CD14-positive monocyte (primary cell): ENCODE results near the gene VTI1A. TPM values are rescaled to one million over a fixed set of nuclear protein-coding genes. Genes with fewer than 3 reads are reported as not detected.

Source experiments
- DNase-seq, 3 donors: peaks; one replicate each; pipeline ENCODE4 v3.0.0-alpha.2; 2011 to 2022
- H2AFZ ChIP-seq: 2 replicates; pipeline ENCODE4 v1.6.0; 2012; ENCODE audit warnings: mild to moderate bottlenecking, low read depth, low read length, inconsistent platforms; ENCODE audit not compliant: insufficient read depth, poor library complexity, severe bottlenecking
- H3K27ac ChIP-seq, 2 donors: 1 replicate in 1 of 2; 2 replicates in 1 of 2; pipeline ENCODE4 v1.5.1; 2012 to 2013; ENCODE audit warnings: low read length in 2 of 2, control low read depth in 1 of 2, inconsistent platforms in 1 of 2, low read depth in 1 of 2, mild to moderate bottlenecking in 1 of 2
- H3K27me3 ChIP-seq, 2 donors: one replicate each; pipeline versions ENCODE4 v1.6.0 to v1.6.1; 2011 to 2013; ENCODE audit warnings: low read length in 2 of 2; ENCODE audit not compliant: control insufficient read depth in 2 of 2, insufficient read depth in 2 of 2
- H3K36me3 ChIP-seq, 2 donors: replicated peaks in 1 of 2; 1 replicate in 1 of 2; 2 replicates in 1 of 2; pipeline versions ENCODE4 v1.5.1 to v1.6.1; 2012 to 2013; ENCODE audit warnings: low read length in 2 of 2, control low read depth in 1 of 2, inconsistent platforms in 1 of 2, mild to moderate bottlenecking in 1 of 2; ENCODE audit not compliant: insufficient read depth in 2 of 2, control insufficient read depth in 1 of 2
- H3K4me1 ChIP-seq, 2 donors: 1 replicate in 1 of 2; 2 replicates in 1 of 2; pipeline versions ENCODE4 v1.5.1 to v1.6.1; 2012 to 2013; ENCODE audit warnings: low read length in 2 of 2, control low read depth in 1 of 2, inconsistent platforms in 1 of 2, mild to moderate bottlenecking in 1 of 2, moderate library complexity in 1 of 2; ENCODE audit not compliant: insufficient read depth in 2 of 2, control insufficient read depth in 1 of 2
- H3K4me2 ChIP-seq: replicated peaks from 2 replicates; pipeline ENCODE3; 2012; ENCODE audit warnings: low read length, moderate library complexity, mild to moderate bottlenecking; ENCODE audit not compliant: poor library complexity, severe bottlenecking; ENCODE audit errors: extremely low read depth
- H3K4me3 ChIP-seq, 3 experiments: fragments of 200-600 bp in 1 of 3; sonication (generic) in 1 of 3; replicated peaks in 1 of 3; 1 replicate in 2 of 3; 2 replicates in 1 of 3; pipeline ENCODE4 v1.5.1; 2011 to 2013; ENCODE audit warnings: low read length in 3 of 3, mild to moderate bottlenecking in 3 of 3, control low read depth in 2 of 3, low read depth in 2 of 3, inconsistent platforms in 1 of 3, moderate library complexity in 1 of 3
- H3K79me2 ChIP-seq: 2 replicates; pipeline ENCODE4 v1.6.0; 2012; ENCODE audit warnings: mild to moderate bottlenecking, control low read depth, inconsistent platforms, low read length, moderate library complexity; ENCODE audit not compliant: insufficient read depth
- H3K9ac ChIP-seq: 2 replicates; pipeline ENCODE4 v1.6.0; 2017; ENCODE audit warnings: low read length, mild to moderate bottlenecking; ENCODE audit not compliant: insufficient read depth, poor library complexity, severe bottlenecking
- H3K9me3 ChIP-seq, 2 donors: replicated peaks in 1 of 2; 1 replicate in 1 of 2; 2 replicates in 1 of 2; pipeline versions ENCODE4 v1.5.1 to v1.6.1; 2012 to 2013; ENCODE audit warnings: low read length in 2 of 2, control low read depth in 1 of 2; ENCODE audit not compliant: control insufficient read depth in 1 of 2, insufficient read depth in 1 of 2
- H4K20me1 ChIP-seq: 2 replicates; pipeline ENCODE4 v1.6.0; 2012; ENCODE audit warnings: mild to moderate bottlenecking, low read length, control low read depth, moderate library complexity; ENCODE audit not compliant: insufficient read depth
- H3K27ac Mint-ChIP-seq, 7 donors: one replicate each; pipeline ENCODE4 v1.8.0; 2020; ENCODE audit warnings: mild to moderate bottlenecking in 7 of 7, mixed read lengths in 7 of 7, moderate library complexity in 6 of 7, inconsistent platforms in 2 of 7
- H3K27me3 Mint-ChIP-seq, 3 donors: one replicate each; pipeline ENCODE4 v1.8.0; 2021 to 2022; ENCODE audit warnings: low read depth in 3 of 3, mild to moderate bottlenecking in 3 of 3, mixed read lengths in 3 of 3, moderate library complexity in 3 of 3, inconsistent platforms in 1 of 3
- H3K36me3 Mint-ChIP-seq, 2 donors: one replicate each; pipeline ENCODE4 v1.8.0; 2020; ENCODE audit warnings: mixed read lengths in 2 of 2, inconsistent platforms in 1 of 2, mild to moderate bottlenecking in 1 of 2
- H3K4me1 Mint-ChIP-seq: one replicate; pipeline ENCODE4 v1.8.0; 2020; ENCODE audit warnings: mild to moderate bottlenecking, mixed read lengths
- H3K4me3 Mint-ChIP-seq, 2 donors: one replicate each; pipeline ENCODE4 v1.8.0; 2020; ENCODE audit warnings: mild to moderate bottlenecking in 2 of 2, mixed read lengths in 2 of 2, moderate library complexity in 1 of 2
- H3K9me3 Mint-ChIP-seq, 7 donors: one replicate each; pipeline ENCODE4 v1.8.0; 2020 to 2022; ENCODE audit warnings: mixed read lengths in 7 of 7, mild to moderate bottlenecking in 6 of 7, moderate library complexity in 6 of 7, inconsistent platforms in 2 of 7
- WGBS: methylation state at CpG from one replicate; pipeline ENCODE4 v1.1.5; 2013; ENCODE audit warnings: missing lambda C conversion rate; ENCODE audit not compliant: insufficient coverage; 5-methylcytosine and 5-hydroxymethylcytosine counted together
- intact Hi-C, 2 donors: fragments of 100-400 bp; cut with micrococcal nuclease; formaldehyde crosslinking; loops; one replicate each; pipeline versions ENCODE4 v1.15.0 to v1.15.1; 2023
- polyA plus RNA-seq, 3 donors: library from polyadenylated mRNA; depleted of rRNA in 1 of 3; unstranded in 2 of 3; stranded (reverse) in 1 of 3; fragments of 300-500 nt in 2 of 3; fragments of >200 nt in 1 of 3; fragmentation: Illumina TruSeq in 2 of 3; gene quantifications; 1 replicate in 2 of 3; 2 replicates in 1 of 3; pipeline ENCODE4 v1.2.3, GENCODE V29; 2012 to 2021
- TF ChIP-seq, protein P1 (sequence below): fragments of 200-600 bp; IDR thresholded peaks from one replicate; pipeline ENCODE4 v1.8.0; 2022; ENCODE audit warnings: antibody characterized with exemption, mild to moderate bottlenecking

VTI1A gene
- polyA plus RNA-seq, 3 donors: 23.6 to 25.4 (median 24.1) TPM

DNA sequence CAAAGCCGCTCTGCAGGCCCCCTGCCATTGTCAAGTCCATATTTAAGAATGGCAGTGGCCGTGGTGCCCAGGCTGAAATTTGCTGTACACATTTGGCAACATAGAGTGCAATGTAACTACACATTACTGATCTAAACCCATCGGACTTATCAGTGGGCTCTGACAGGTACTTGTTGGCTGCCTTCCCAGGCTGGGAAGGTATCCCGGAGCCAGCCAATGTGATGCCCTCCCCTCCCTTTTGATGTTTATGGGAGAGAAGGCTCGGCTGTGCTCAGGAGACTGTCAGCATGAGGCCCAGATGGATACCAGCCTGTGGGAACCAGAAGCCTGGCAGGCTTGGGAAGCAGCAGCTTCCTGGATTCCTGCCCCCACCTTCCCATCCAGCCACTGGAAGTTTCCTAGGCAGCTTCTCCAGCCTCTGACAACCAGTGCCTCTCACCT lies 357.0 kb downstream of the VTI1A start:
- no peak overlapping the region for H3K27ac ChIP-seq
- no peak for DNase-seq
- no peak overlapping the region for H3K9ac ChIP-seq
- H3K27ac Mint-ChIP-seq: peak overlapping the region in 2 of 7 donors; percentile 5 to 26
- H2AFZ ChIP-seq: no peak overlapping the region
- no peak overlapping the region for H3K4me3 ChIP-seq
- H3K27me3 Mint-ChIP-seq: peaks cover 0 to 3% (median 0%) of the 10 kb centered on the region in 3 donors
- 100% methylated on average over 1 of the region's 5 CpGs for WGBS
- H3K36me3 Mint-ChIP-seq: peaks cover 10 to 22% of the 10 kb centered on the region in 2 donors
- no peaks in the 10 kb centered on the region for H3K4me1 Mint-ChIP-seq
- peaks cover 0 to 3% (median 0%) of the 10 kb centered on the region in 7 donors for H3K9me3 Mint-ChIP-seq
- H3K36me3 ChIP-seq: no peaks in the 10 kb centered on the region
- no peaks in the 10 kb centered on the region for H3K27me3 ChIP-seq
- no peaks in the 10 kb centered on the region for H3K4me1 ChIP-seq
- no peaks in the 10 kb centered on the region for H4K20me1 ChIP-seq
- intact Hi-C loops: no loop called here
- H3K4me2 ChIP-seq: no peak overlapping the region
- H3K4me3 Mint-ChIP-seq: no peak overlapping the region
- TF ChIP-seq, protein P1, sequence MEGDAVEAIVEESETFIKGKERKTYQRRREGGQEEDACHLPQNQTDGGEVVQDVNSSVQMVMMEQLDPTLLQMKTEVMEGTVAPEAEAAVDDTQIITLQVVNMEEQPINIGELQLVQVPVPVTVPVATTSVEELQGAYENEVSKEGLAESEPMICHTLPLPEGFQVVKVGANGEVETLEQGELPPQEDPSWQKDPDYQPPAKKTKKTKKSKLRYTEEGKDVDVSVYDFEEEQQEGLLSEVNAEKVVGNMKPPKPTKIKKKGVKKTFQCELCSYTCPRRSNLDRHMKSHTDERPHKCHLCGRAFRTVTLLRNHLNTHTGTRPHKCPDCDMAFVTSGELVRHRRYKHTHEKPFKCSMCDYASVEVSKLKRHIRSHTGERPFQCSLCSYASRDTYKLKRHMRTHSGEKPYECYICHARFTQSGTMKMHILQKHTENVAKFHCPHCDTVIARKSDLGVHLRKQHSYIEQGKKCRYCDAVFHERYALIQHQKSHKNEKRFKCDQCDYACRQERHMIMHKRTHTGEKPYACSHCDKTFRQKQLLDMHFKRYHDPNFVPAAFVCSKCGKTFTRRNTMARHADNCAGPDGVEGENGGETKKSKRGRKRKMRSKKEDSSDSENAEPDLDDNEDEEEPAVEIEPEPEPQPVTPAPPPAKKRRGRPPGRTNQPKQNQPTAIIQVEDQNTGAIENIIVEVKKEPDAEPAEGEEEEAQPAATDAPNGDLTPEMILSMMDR: no peak
- H3K79me2 ChIP-seq: no peaks in the 10 kb centered on the region
- H3K9me3 ChIP-seq: no peaks in the 10 kb centered on the region

DNA sequence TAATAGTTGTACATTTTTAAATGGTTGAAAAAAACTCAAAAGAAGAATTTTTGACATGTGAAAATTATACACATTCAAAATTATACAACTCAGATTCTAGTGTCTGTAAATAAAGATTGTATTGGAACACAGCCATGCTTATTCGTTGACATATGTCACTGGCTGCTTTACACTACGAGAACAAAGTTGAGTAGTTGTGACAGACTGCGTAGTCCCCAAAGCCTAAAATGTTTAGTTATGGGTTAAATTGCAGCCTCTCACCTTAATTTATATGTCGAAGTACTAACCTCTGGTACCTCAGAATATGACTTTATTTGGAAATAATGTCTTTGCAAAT lies 358.2 kb downstream of the VTI1A start:
- Histone ChIP-seq H3K9ac (no peak overlapping the region), H3K4me2 (no peak overlapping the region), H3K4me3 (no peak overlapping the region), H2AFZ (no peak overlapping the region), H3K27ac (no peak overlapping the region), H3K4me1 (no peaks in the 10 kb centered on the region), H3K9me3 (no peaks in the 10 kb centered on the region), H4K20me1 (no peaks in the 10 kb centered on the region), H3K36me3 (no peaks in the 10 kb centered on the region), H3K27me3 (no peaks in the 10 kb centered on the region), H3K79me2 (no peaks in the 10 kb centered on the region)
- Mint-ChIP-seq H3K4me3 (no peak overlapping the region), H3K27ac (no peak overlapping the region), H3K27me3 (no peaks in the 10 kb centered on the region), H3K36me3 (peaks cover 12 to 23% of the 10 kb centered on the region in 2 donors), H3K9me3 (peaks cover 0 to 3% (median 0%) of the 10 kb centered on the region in 7 donors), H3K4me1 (no peaks in the 10 kb centered on the region)
- 92% methylated on average over 2 of the region's 4 CpGs for WGBS
- TF ChIP-seq, protein P1: no peak
- no peak for DNase-seq
- intact Hi-C loops: no loop called here
